Endodermal cell (in vitro differentiated cells): ENCODE data around the gene APOM. TPM values are rescaled to one million over a fixed set of nuclear protein-coding genes. Genes with fewer than 3 reads are reported as not detected.

ENCODE experiments used
- DNase-seq: peaks from one replicate; pipeline ENCODE4 v3.0.0-alpha.2; 2017
- H3K27ac ChIP-seq: 2 replicates; pipeline ENCODE4 v1.5.1; 2013; ENCODE audit warnings: mild to moderate bottlenecking, low read depth, low read length, moderate library complexity
- H3K27me3 ChIP-seq: 2 replicates; pipeline ENCODE4 v1.6.1; 2013; ENCODE audit warnings: mild to moderate bottlenecking, low read length, moderate library complexity; ENCODE audit not compliant: insufficient read depth, control insufficient read depth, poor library complexity, severe bottlenecking
- H3K36me3 ChIP-seq: 2 replicates; pipeline ENCODE4 v1.7.0; 2013; ENCODE audit warnings: mild to moderate bottlenecking, low read length, moderate library complexity; ENCODE audit not compliant: control insufficient read depth, insufficient read depth
- H3K4me1 ChIP-seq: one replicate; pipeline ENCODE4 v1.7.0; 2013; ENCODE audit warnings: low read length; ENCODE audit not compliant: control insufficient read depth, insufficient read depth
- H3K4me3 ChIP-seq: 2 replicates; pipeline ENCODE4 v1.5.1; 2013; ENCODE audit warnings: mild to moderate bottlenecking, low read length, moderate library complexity
- H3K9ac ChIP-seq: 2 replicates; pipeline ENCODE4 v1.6.1; 2013; ENCODE audit warnings: mild to moderate bottlenecking, low read length, moderate library complexity; ENCODE audit not compliant: poor library complexity, severe bottlenecking; ENCODE audit errors: extremely low read depth
- H3K9me3 ChIP-seq: 2 replicates; pipeline ENCODE4 v1.6.1; 2013; ENCODE audit warnings: mild to moderate bottlenecking, low read length, moderate library complexity; ENCODE audit not compliant: control insufficient read depth
- H3K27ac Mint-ChIP-seq: 2 replicates; pipeline ENCODE4 v1.8.0; 2020; ENCODE audit warnings: mixed read lengths
- H3K27me3 Mint-ChIP-seq: 2 replicates; pipeline ENCODE4 v1.8.0; 2021; ENCODE audit warnings: mild to moderate bottlenecking, mixed read lengths; ENCODE audit not compliant: insufficient read depth
- H3K36me3 Mint-ChIP-seq: 2 replicates; pipeline ENCODE4 v1.8.0; 2020; ENCODE audit warnings: low read depth, mixed read lengths
- H3K4me1 Mint-ChIP-seq: 2 replicates; pipeline ENCODE4 v1.8.0; 2020; ENCODE audit warnings: mixed read lengths
- H3K4me3 Mint-ChIP-seq: 2 replicates; pipeline ENCODE4 v1.8.0; 2020; ENCODE audit warnings: mild to moderate bottlenecking, moderate library complexity, mixed read lengths
- H3K9me3 Mint-ChIP-seq: 2 replicates; pipeline ENCODE4 v1.8.0; 2020; ENCODE audit warnings: mild to moderate bottlenecking, mixed read lengths
- WGBS, 2 experiments: methylation state at CpG; one replicate each; pipeline versions ENCODE4 v1.1.5 to v1.1.7; 2013; ENCODE audit warnings: missing lambda C conversion rate in 2 of 2, mixed read lengths in 1 of 2; ENCODE audit not compliant: insufficient coverage in 1 of 2, insufficient read length in 1 of 2; 5-methylcytosine and 5-hydroxymethylcytosine counted together
- total RNA-seq, 2 donors: library from RNA; stranded (reverse); fragmentation: NEBNext Ultra II Directional in 1 of 2; extraction: Animal tissue kit (Norgen Biotek cat#: 25700) in 1 of 2; gene quantifications; 2 replicates in 1 of 2; 3 replicates in 1 of 2; pipeline ENCODE4 v1.2.1, GENCODE V29; 2021
- TF ChIP-seq, protein P1 (sequence below): fragments of 200-600 bp; sonication (generic); conservative IDR thresholded peaks from 2 replicates; pipeline ENCODE4 v1.5.0; 2021; ENCODE audit warnings: antibody characterized with exemption, mild to moderate bottlenecking

Gene APOM
- total RNA-seq, 2 donors from 2014 or later: 1.6 to 3.2 TPM

DNA sequence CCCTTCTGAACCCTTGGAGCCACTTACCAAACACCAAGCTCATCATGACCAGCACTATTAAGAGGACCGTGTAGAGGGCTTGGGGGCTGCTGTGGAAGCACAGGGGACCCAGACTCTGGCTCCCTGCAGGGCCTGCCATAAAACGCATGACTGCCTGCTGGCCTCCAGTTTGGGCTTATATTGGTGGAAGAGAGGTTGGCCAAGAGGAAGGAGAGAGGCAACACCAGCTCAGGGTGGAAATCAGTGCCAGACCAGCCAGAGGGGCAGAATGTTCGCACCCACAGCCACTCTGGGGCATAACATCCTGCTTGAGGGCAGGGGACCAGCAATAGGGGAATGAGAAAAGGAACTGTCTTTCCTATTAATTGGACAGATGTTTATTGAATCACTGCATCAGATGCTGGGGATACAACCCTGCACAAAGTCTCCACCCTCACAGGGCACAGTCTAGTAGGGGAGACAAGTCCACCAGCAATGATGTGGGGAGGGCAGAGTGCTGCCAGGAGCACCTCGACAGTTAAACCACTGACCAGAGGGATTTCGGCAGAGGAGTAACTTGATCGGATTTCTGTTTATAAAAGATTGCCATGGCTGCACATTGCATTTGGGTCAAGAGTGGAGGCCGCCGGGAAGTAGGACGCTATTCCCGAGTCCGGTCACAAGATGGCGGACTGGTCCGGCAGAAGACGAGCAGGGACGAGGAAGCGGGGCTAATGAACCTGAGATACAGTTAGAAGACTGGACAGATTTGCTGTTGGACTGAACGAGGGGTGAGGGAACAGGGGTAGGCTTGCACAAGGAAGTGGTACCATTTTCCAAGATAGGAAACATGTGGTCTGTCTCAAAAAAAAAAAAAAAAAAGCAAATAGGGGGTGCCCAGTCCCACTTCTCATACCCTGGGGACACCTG lies 24.8 kb downstream of the APOM start, which contains the start of gene LY6G5C:
LY6G5C (minus strand) TSS at position 842 of the 909 bp plus-strand sequence; CDS start at position 148, 694 bp downstream.
- peaks cover 16% of the 10 kb centered on the region for H3K4me1 Mint-ChIP-seq
- H3K9me3 Mint-ChIP-seq: no peaks in the 10 kb centered on the region
- TF ChIP-seq, protein P1, sequence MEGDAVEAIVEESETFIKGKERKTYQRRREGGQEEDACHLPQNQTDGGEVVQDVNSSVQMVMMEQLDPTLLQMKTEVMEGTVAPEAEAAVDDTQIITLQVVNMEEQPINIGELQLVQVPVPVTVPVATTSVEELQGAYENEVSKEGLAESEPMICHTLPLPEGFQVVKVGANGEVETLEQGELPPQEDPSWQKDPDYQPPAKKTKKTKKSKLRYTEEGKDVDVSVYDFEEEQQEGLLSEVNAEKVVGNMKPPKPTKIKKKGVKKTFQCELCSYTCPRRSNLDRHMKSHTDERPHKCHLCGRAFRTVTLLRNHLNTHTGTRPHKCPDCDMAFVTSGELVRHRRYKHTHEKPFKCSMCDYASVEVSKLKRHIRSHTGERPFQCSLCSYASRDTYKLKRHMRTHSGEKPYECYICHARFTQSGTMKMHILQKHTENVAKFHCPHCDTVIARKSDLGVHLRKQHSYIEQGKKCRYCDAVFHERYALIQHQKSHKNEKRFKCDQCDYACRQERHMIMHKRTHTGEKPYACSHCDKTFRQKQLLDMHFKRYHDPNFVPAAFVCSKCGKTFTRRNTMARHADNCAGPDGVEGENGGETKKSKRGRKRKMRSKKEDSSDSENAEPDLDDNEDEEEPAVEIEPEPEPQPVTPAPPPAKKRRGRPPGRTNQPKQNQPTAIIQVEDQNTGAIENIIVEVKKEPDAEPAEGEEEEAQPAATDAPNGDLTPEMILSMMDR: peak; percentile 81
- Histone ChIP-seq H3K4me3 (peak within 1 kb of the TSS; percentile 80), H3K9me3 (no peaks in the 10 kb centered on the region), H3K27ac (no peak within 1 kb of the TSS), H3K27me3 (peaks cover 7% of the 10 kb centered on the region), H3K36me3 (peaks cover 5% of the 10 kb centered on the region), H3K4me1 (no peaks in the 10 kb centered on the region), H3K9ac (peak within 1 kb of the TSS; percentile 44)
- H3K27ac Mint-ChIP-seq: peak within 1 kb of the TSS; percentile 75
- peak within 1 kb of the TSS; percentile 67 for H3K4me3 Mint-ChIP-seq
- 17 to 19% methylated on average over 16 to 17 of the region's 17 CpGs for WGBS, 2 experiments
- H3K27me3 Mint-ChIP-seq: peaks cover 17% of the 10 kb centered on the region
- peaks cover 7% of the 10 kb centered on the region for H3K36me3 Mint-ChIP-seq
- DNase-seq: peak; percentile 89

DNA sequence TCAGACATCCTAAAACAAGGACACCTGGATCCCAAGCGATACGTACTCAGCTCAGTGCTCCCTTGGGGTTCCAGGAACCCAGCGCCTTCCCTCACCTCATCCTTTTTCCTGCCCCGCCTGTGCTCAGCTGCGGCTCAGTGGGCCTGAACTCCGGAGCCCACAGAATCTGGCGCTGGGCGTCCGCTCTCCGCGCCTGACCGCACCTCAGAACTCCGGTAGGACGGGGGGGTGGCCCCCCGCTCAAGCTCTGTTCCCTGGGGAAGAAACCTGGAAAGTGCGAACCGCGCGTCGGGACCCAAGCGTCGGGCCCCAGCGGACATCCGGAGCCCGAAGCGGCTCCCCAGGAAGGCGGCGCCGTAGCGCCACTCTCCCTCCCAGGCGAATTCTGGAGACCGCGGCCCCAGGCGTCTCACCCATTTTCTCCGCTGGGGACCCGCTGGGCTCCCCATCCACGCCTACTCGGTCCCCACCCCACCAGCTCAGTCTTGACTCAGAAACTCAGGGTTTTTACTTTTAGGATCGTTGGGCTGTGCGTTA lies 25.5 kb downstream of the APOM start:
- H3K4me3 ChIP-seq: peak overlapping the region; percentile 80
- H3K27ac ChIP-seq: no peak overlapping the region
- 6 to 9% methylated on average over 6 to 40 of the region's 40 CpGs for WGBS, 2 experiments
- H3K9me3 ChIP-seq: no peaks in the 10 kb centered on the region
- peak overlapping the region; percentile 44 for H3K9ac ChIP-seq
- Mint-ChIP-seq H3K27me3 (peaks cover 17% of the 10 kb centered on the region), H3K4me1 (peaks cover 16% of the 10 kb centered on the region), H3K4me3 (peak overlapping the region; percentile 67), H3K9me3 (no peaks in the 10 kb centered on the region), H3K27ac (peak overlapping the region; percentile 75), H3K36me3 (peaks cover 14% of the 10 kb centered on the region)
- no peaks in the 10 kb centered on the region for H3K4me1 ChIP-seq
- H3K36me3 ChIP-seq: peaks cover 11% of the 10 kb centered on the region
- peaks cover 7% of the 10 kb centered on the region for H3K27me3 ChIP-seq
- peak; percentile 80 for DNase-seq
- TF ChIP-seq, protein P1: peak; percentile 12

DNA sequence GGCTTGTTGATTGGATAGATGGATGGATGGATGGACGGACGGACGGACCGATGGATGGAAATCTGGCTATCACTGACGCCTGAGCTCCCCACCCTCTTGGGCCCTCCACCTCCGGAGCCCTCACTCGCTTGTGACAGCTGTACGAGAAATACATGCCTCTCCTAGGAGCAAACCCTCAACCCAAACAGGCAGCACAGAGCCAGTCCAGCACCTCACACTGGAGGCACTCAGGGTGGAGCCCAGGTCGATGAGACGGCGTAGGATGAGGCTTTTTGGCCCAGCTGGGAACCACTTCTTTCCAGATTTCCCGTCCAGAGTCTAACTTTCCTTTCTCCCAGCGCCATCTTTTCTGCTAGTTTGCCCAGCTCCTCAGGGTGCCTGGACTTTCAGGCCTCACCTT lies 27.9 kb downstream of the APOM start:
- Mint-ChIP-seq H3K36me3 (peaks cover 35% of the 10 kb centered on the region), H3K9me3 (no peaks in the 10 kb centered on the region), H3K4me3 (peak overlapping the region; percentile 67), H3K27ac (peak overlapping the region; percentile 95), H3K4me1 (peaks cover 22% of the 10 kb centered on the region), H3K27me3 (peaks cover 17% of the 10 kb centered on the region)
- Histone ChIP-seq H3K4me1 (peaks cover 7% of the 10 kb centered on the region), H3K27ac (no peak overlapping the region), H3K9ac (no peak overlapping the region), H3K27me3 (peaks cover 7% of the 10 kb centered on the region), H3K9me3 (no peaks in the 10 kb centered on the region), H3K36me3 (peaks cover 35% of the 10 kb centered on the region), H3K4me3 (peak overlapping the region; percentile 57)
- TF ChIP-seq, protein P1: no peak
- no peak for DNase-seq
- 82 to 85% methylated on average over 5 to 13 of the region's 13 CpGs for WGBS, 2 experiments
